Measurements from ENCODE around the gene MAPK14.

GRCh38 chr6:36117658-36118549, 90.3 kb downstream of the MAPK14 start:
- TF ChIP-seq CTCF (IDR thresholded peaks at IDR 0.05; ENCODE audit: insufficient read depth, low read length) (no peak), POLR2AphosphoS5 (IDR thresholded peaks at IDR 0.05; ENCODE audit: low read depth) (no peak), GABPA (IDR thresholded peaks at IDR 0.05; ENCODE audit: low read depth) (no peak)
